HG02970 (cell line): Measurements from ENCODE around the gene BACH1.
"Not testable (repeated sequence)": the region's sequence is repeated elsewhere in the genome, so short reads cannot be mapped to it uniquely, and the experiment has no call there.

ENCODE experiments used
- ATAC-seq: cut with Tn5 transposase; IDR thresholded peaks from one replicate; pipeline ENCODE4 v1.9.1; 2021; ENCODE audit warnings: mild to moderate bottlenecking, moderate library complexity, moderate number of reproducible peaks; ENCODE audit not compliant: unreplicated experiment, low FRiP score

Gene BACH1

GRCh38 chr21:29298348-29299045 lies at the start of gene BACH1:
TSS of gene BACH1 (plus strand) at chr21:29298922. CDS start at chr21:29321281, 22,359 bp downstream.
- peak; percentile 47 for ATAC-seq

DNA sequence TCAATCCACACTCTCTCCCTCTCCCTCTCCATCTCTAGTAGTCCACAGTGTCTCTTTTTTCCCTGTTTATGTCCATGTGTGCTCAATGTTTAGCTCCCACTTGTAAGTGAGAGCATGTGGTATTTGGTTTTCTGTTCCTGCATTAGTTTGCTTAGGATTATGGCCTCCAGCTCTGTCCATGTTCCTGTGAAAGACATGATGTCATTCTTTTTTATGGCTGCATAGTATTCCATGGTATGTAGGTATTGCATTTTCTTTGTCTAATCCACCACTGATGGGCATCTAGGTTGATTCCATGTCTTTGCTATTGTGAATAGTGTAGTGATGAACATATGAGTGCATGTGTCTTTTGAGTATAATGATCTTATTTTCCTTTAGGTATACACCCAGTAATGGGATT lies 49.4 kb upstream of the BACH1 start:
- not testable (repeated sequence) for ATAC-seq

DNA sequence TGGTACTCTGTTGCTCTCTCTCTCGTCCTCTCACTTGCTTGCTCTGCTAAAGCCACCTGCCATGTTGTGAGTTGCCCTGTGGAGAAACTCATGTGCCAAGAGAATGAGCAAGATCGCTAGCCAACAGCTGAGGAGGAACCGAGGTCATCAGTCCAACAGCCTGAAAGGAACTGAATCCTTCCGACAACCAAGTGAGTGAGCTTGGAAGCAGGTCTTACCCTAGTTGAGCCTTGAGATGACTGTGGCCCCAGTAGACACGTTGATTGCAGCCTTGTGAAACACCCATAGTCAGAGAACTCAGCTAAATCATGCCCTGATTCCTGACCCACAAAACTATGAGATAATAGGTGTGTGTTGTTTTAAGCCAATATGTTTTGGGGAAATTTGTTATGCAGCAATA lies 48.1 kb upstream of the BACH1 start:
- no peak for ATAC-seq

DNA sequence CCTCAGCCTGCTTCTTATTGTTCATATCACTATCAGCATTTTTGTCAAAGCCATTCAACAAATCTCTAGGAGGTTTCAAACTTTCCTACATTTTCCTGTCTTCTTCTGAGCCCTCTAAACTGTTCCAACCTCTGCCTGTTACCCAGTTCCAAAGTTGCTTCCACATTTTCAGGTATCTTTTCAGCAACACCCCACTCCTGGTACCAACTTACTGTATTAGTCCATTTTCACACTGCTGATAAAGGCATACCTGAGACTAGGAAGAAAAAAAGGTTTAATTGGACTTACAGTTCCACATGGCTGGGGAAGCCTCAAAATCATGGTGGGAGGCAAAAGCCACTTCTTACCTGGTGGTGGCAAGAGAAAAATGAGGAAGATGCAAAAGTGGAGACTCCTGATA lies 44.9 kb upstream of the BACH1 start:
- ATAC-seq = not testable (repeated sequence)

DNA sequence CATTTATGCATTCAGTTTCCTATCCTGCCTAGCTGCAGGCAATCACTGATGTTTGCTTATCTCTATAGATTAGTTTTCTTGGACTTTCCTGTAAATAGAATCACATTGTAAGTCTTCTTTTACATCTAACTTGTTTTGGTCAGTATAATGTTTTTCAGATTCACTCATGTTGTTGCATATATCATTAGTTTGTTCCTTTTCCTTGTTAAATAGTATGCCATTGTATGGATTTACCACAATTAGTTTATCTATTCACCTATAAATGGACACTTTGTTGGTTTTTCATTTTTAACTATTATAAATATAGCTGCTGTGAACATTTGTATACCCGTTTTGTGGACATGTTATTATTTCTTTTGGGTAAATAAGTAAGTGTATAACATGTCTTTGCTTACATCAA lies 44.2 kb upstream of the BACH1 start:
- no peak for ATAC-seq

- ATAC-seq = no peak
These were observed 42.4 kb upstream of the BACH1 start for GRCh38 chr21:29256126-29256910.

GRCh38 chr21:29257701-29258100 lies 41.0 kb upstream of the BACH1 start:
- ATAC-seq = no peak

DNA sequence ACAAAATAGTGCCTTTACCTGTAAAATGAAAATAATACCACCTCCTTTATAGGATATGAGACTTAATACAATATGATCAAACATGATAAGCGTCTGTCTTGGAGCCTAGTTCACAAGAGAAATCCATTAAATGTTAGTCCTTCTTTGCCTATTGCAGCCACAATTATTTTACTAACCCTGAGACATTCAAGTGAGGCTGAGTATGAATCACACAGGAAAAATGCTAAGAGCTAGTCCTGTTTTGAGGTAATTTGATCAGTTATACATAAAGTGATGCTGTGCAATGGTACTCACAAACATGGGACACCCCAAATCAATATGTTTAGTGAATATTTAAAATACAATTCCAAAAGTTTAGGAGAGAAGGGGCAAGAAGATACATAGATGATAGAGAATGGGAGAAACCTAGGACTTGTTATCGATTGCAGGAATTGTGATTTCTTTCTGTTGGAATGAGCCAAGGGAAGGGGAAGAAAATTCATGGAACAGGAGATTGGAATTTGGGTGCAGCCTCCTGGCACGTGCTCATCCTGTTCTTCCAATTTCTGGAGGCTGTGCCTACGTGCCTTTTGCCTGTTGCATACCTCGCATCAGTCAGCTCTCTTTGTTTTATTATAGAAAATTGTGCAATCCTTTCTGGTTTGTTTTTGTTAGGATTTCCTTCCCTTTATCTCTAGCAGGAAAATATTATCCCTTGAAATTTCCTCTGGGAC lies 39.9 kb upstream of the BACH1 start:
- no peak for ATAC-seq

- no peak for ATAC-seq
These were observed 38.3 kb upstream of the BACH1 start for GRCh38 chr21:29260461-29260860.

GRCh38 chr21:29261555-29262540 lies 36.9 kb upstream of the BACH1 start:
- no peak for ATAC-seq

GRCh38 chr21:29264721-29265120 lies 34.0 kb upstream of the BACH1 start:
- no peak for ATAC-seq

DNA sequence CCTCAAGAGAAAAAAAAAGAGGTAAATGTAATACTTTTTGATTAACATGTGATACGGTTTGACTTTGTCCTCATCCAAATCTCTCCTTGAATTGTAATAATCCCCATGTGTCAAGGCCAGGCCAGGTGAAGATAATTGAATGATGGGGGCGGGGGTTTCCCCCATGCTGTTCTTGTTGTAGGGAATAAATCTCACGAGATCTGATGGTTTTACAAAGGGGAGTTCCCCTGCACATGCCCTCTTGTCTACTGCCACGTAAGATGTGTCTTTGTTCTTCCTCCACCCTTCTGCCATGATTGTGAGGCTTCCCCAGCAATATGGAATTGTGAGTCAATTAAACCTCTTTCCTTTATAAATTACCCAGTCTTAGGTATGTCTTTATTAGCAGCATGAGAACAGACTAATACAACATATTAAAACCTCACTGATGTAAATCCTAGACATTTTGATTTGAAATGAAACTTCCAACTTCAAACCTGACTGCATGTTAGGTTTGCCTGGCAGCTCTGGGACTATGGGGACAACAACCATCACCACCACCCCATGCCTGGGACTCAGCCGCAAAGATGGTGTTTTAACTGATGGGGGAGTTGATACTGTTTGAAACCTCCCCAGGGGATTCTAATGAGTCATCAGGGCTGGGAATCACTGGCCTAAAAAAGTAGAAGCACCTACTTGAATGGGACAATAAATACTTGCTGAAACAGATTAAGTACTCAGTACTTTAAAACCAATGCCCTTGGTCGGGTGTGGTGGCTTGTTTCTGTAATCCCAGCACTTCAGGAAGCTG lies 32.8 kb upstream of the BACH1 start:
- no peak for ATAC-seq

- no peak for ATAC-seq
These were observed 31.1 kb upstream of the BACH1 start for GRCh38 chr21:29267666-29268065.

DNA sequence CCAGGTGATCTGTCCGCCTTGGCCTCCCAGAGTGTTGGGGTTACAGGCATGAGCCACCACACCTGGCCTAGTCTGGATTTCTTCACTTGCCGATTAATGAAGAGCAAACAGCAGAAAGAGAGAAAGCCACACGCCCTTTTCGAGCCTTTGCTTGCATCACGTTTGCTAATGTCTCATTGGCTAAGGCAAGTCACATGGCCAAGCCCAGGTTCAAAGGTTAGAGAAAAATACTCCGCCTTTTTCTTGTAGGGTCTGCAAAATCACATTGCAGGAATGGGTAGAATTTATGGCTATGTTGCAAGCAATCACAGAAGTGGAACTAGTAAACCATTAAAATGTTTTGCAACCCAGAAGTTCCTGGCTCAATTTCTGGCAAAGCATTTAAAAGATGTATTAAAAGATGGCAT lies 26.8 kb upstream of the BACH1 start:
- no peak for ATAC-seq

GRCh38 chr21:29277442-29277841 lies 21.3 kb upstream of the BACH1 start:
- no peak for ATAC-seq

DNA sequence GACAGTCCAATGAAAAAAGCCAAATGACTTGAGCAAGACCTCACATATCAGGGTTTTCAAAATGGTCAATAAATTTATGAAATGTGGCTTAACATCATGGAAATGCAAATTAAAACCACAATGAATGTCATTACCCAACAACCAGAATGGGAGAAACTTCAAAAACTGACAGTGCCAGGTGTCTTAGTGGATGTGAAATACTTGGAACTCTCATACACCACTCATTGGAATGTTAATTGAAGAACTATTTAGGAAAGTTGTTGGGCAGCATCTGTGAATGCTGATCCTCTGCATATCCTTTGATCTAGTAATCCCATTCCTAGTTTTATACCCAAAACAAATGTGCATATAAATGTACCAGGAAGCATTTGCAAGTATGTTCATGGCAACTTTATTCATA lies 19.2 kb upstream of the BACH1 start:
- ATAC-seq = no peak

- ATAC-seq = not testable (repeated sequence)
These were observed 16.9 kb upstream of the BACH1 start for GRCh38 chr21:29281801-29282200.

DNA sequence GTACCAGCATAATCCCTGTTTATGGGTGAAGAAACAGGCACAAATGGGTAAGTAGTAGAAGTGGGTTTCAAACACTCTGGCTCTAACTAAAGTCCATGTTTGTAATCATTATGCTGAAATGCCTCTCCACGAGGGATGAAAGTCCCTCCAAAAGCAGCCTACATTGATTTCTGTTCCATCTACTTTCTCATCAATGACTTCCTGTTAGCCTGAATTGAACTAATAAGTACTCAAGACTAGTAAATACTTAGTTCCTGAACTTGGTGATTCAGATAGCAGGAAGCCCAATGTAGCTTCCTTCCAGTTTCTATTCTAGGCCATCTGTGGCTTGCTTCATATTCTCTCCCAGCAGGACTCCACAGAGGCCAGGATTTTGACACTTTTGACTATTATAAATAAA lies 11.3 kb upstream of the BACH1 start:
- no peak for ATAC-seq

DNA sequence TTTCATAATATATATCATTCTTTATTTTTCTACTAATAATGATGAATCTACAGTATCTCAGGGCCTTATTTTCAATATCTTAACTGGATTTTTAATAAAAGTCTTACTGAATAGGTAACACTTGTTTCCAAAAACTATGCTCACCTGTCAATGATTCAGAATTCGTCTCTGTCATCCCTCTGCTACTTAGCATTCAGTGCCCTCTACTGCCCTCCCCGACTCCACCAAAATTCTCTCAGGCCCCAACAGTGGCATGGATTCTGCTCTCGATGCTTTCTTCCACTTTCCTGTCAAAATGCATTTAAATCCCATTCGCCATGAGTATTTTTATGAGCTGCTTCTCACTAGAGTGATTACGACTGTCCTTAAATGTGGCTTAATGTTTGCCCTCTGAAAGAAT lies 10.5 kb upstream of the BACH1 start:
- no peak for ATAC-seq
